Panc1 (cell line): ENCODE results near the gene KRTAP4-5.

Experiments used
- POLR2AphosphoS5 ChIP-seq: IDR thresholded peaks from 2 replicates; pipeline ENCODE4 v1.6.1; 2012; ENCODE audit warnings: mild to moderate bottlenecking, low read depth, low read length, moderate library complexity
- SIN3A ChIP-seq: IDR thresholded peaks from 2 replicates; pipeline ENCODE4 v1.6.1; 2012; ENCODE audit warnings: low read depth, mild to moderate bottlenecking, low read length, moderate library complexity, borderline replicate concordance; ENCODE audit not compliant: insufficient read depth
- TCF7L2 ChIP-seq: IDR thresholded peaks from 2 replicates; pipeline ENCODE4 v1.6.1; 2011; ENCODE audit warnings: mild to moderate bottlenecking, low read depth, low read length, inconsistent platforms
- TF ChIP-seq, protein P1 (sequence below): fragments of 450-650 bp; IDR thresholded peaks from 2 replicates; pipeline ENCODE4 v1.5.1; 2017; ENCODE audit warnings: mild to moderate bottlenecking
- TF ChIP-seq, protein P2 (sequence below), 2 experiments: IDR thresholded peaks; 2 replicates each; pipeline ENCODE4 v1.6.1; 2011 to 2012; ENCODE audit warnings: low read depth in 2 of 2, control low read depth in 1 of 2, low read length in 1 of 2, mild to moderate bottlenecking in 1 of 2, moderate library complexity in 1 of 2; ENCODE audit not compliant: insufficient read depth in 1 of 2

DNA sequence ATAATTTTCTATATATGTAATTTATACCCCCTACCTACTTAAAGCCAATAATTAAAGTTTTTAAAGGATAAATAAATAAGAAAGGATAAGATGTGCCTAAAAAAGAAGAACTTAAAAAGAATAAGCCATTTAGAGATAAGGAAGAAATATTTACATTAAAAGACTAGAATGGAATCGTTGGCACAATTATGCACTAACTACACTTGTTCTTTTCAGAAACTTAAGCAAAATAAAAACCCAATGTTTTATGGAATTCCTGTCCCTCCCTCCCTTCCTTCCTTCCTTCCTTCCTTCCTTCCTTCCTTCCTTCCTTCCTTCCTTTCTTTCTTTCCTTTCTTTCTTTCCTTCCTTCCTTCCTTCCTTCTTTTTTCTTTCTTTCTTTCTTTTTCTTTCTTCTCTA is 4.8 kb downstream of the KRTAP4-5 start:
- TF ChIP-seq POLR2AphosphoS5, result no peak
- TF ChIP-seq, protein P1, sequence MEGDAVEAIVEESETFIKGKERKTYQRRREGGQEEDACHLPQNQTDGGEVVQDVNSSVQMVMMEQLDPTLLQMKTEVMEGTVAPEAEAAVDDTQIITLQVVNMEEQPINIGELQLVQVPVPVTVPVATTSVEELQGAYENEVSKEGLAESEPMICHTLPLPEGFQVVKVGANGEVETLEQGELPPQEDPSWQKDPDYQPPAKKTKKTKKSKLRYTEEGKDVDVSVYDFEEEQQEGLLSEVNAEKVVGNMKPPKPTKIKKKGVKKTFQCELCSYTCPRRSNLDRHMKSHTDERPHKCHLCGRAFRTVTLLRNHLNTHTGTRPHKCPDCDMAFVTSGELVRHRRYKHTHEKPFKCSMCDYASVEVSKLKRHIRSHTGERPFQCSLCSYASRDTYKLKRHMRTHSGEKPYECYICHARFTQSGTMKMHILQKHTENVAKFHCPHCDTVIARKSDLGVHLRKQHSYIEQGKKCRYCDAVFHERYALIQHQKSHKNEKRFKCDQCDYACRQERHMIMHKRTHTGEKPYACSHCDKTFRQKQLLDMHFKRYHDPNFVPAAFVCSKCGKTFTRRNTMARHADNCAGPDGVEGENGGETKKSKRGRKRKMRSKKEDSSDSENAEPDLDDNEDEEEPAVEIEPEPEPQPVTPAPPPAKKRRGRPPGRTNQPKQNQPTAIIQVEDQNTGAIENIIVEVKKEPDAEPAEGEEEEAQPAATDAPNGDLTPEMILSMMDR, result no peak
- no peak for TF ChIP-seq TCF7L2
- TF ChIP-seq, protein P2, sequence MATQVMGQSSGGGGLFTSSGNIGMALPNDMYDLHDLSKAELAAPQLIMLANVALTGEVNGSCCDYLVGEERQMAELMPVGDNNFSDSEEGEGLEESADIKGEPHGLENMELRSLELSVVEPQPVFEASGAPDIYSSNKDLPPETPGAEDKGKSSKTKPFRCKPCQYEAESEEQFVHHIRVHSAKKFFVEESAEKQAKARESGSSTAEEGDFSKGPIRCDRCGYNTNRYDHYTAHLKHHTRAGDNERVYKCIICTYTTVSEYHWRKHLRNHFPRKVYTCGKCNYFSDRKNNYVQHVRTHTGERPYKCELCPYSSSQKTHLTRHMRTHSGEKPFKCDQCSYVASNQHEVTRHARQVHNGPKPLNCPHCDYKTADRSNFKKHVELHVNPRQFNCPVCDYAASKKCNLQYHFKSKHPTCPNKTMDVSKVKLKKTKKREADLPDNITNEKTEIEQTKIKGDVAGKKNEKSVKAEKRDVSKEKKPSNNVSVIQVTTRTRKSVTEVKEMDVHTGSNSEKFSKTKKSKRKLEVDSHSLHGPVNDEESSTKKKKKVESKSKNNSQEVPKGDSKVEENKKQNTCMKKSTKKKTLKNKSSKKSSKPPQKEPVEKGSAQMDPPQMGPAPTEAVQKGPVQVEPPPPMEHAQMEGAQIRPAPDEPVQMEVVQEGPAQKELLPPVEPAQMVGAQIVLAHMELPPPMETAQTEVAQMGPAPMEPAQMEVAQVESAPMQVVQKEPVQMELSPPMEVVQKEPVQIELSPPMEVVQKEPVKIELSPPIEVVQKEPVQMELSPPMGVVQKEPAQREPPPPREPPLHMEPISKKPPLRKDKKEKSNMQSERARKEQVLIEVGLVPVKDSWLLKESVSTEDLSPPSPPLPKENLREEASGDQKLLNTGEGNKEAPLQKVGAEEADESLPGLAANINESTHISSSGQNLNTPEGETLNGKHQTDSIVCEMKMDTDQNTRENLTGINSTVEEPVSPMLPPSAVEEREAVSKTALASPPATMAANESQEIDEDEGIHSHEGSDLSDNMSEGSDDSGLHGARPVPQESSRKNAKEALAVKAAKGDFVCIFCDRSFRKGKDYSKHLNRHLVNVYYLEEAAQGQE (IDR thresholded peaks at IDR 0.05; ENCODE audit: insufficient read depth in 1 of 2, low read depth in 2 of 2, low read length in 1 of 2), result no peak
- no peak for TF ChIP-seq SIN3A
